Measurements from ENCODE around the gene RFX1. TPM values are rescaled to one million over a fixed set of nuclear protein-coding genes. Genes with fewer than 3 reads are reported as not detected.

Gene RFX1
- total RNA-seq, 1 experiment from 2014 or later: 3.3 TPM

DNA sequence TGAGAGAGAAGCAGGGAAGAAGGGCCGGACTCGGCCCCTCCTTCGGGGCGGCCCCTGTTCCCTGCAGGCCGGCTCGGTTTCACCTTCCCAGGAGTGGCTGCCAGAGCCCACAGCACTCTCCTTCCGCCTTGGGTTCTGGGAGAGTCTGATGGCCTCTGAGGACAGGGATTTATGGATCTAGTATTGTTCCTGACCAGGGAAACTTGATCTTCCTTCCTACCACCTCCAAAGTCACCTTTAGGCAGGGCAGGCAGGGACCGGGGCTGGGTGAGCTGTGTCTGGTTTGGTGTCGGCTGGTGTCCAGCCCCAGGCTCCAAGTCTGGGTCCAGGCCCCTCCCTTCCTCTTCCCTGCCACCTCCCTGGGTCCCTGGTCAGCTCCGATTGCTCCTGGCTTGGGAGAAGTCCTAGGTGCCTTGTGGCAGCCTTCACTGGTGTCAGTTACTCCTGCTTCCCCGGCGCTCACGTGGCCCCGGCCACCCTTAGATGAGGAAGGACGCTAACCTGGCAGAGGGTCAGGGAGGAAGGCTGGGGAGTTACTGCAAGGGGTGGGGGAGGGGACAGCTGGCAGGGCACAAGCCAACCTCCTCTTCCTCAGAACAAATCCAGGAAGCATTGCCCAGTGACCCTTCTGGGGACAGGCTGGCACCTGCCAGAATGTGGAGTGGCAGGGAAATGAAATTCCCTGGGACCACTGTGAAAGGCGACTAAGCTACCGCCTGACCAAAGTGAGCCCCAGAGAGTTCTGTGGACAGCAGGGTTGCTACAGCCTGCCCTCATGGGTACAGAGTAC is 18.8 kb downstream of the RFX1 start:
- peaks cover under 1% of the 10 kb centered on the region for H3K36me3 ChIP-seq
- DNase-seq: no peak
- H3K9me3 ChIP-seq: no peaks in the 10 kb centered on the region
- H3K4me3 ChIP-seq: no peak overlapping the region
- no peaks in the 10 kb centered on the region for H3K27me3 ChIP-seq

DNA sequence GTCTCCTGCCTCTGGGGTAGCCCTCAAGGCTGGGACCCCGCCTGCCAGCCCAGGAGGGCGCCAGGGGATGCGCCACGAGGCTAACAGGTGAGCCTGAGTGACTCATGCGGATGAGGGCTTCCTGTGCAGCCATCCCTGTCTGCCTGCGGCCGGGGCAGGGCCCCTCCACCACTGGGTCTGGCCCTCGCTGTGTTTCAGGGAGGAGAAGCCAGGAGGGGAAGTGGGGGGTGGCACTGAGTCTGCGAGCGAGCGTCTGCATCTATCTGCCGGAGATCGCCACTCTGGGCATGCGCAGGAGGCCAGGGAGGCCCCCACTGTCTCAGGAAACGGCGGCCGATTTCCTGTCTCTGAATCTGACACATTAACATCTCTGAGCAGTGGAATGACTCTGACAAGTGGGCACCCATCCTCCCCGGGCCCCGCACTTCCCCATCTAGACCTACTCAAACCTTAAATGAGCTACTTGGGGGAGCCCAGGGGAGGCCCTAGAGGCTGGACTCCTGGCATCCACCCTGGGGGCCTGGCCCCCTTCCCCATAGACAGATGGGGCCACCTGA is 19.7 kb downstream of the RFX1 start:
- no peaks in the 10 kb centered on the region; the same call in none of the 2 replicates for H3K36me3 ChIP-seq
- H3K27me3 ChIP-seq: no peaks in the 10 kb centered on the region
- DNase-seq: no peak
- H3K9me3 ChIP-seq: no peaks in the 10 kb centered on the region
- no peak overlapping the region for H3K4me3 ChIP-seq

DNA sequence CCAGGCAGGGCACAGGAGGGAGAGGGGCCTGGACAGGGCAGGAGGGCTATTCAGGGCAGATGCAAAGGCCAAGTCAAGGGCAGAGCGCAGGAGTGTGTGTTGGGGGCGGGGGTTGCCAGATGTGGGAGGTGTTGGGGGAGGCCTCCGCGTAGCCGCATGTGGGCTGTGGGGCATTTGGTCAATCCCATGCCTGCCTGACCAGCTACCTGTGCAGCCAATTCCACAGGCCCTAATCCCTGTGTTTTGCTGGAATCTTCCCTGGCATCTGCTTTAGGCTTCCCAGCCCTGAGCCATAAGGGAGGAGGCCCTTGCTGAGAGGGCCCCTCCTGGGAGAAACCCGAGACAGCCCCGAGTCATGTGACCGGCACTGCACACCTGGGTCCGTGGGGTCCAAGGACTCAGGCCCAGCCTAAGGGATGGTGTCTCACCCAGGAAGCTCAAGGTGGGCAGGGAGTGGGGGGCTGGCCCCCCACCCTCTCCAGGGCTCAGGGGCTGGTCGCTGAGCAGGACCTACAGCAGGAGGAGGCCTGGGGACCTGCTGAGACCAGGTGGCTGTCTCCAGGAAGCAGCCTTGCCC is 20.3 kb downstream of the RFX1 start:
- no peak overlapping the region for H3K4me3 ChIP-seq
- no peaks in the 10 kb centered on the region; the same call in none of the 2 replicates for H3K36me3 ChIP-seq
- H3K27me3 ChIP-seq: no peaks in the 10 kb centered on the region
- DNase-seq: no peak
- H3K9me3 ChIP-seq: no peaks in the 10 kb centered on the region

- no peak for DNase-seq
- H3K9me3 ChIP-seq: no peaks in the 10 kb centered on the region
- H3K27me3 ChIP-seq: no peaks in the 10 kb centered on the region
Observed at GRCh38 chr19:13984875-13985741, 21.0 kb downstream of the RFX1 start.

GRCh38 chr19:13984186-13984585 is 21.9 kb downstream of the RFX1 start:
- DNase-seq: no peak
- no peaks in the 10 kb centered on the region; the same call in 1 of the 2 replicates for H3K36me3 ChIP-seq

More at GRCh38 chr19:13984875-13985741, 21.0 kb downstream of the RFX1 start:
- no peak overlapping the region for H3K4me3 ChIP-seq
- H3K36me3 ChIP-seq: no peaks in the 10 kb centered on the region; the same call in 1 of the 2 replicates

DNA sequence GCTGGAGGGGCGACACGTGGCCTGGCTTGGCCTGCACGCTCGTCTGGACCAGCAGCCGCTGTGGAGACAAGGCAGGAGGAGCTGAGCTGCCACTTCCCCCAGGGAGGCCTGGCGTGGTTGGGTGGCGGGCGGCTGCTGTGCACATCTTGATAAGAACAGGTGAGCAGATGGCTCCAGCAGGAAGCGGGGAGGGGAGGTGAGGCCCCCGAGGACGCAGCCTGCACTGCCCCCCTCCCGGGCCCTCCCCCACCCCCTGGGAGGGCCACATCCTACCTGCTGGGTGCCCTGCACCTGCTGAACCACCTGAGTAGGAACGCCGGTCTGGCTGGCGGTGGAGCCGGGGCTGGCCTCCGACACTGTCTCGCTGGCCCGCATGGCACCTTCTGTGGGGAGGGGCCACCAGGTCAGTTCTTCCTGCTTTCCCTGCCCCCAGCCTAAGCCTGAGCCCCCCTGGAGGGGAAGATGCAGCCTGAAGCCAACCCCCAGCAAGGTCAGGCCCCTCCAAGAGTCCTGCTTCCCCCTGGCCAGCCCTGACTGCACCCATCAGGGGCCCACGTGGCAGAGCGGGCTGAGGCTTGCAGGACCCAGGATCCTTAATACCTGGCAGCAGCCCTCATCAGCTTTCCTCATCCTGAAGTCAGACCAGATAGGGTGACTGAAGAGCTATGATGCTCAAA is 22.8 kb downstream of the RFX1 start:
- no peaks in the 10 kb centered on the region; the same call in 1 of the 2 replicates for H3K36me3 ChIP-seq
- H3K27me3 ChIP-seq: no peaks in the 10 kb centered on the region
- no peak overlapping the region for H3K4me3 ChIP-seq
- DNase-seq: no peak
- no peaks in the 10 kb centered on the region for H3K9me3 ChIP-seq

More at GRCh38 chr19:13984186-13984585, 21.9 kb downstream of the RFX1 start:
- Histone ChIP-seq H3K9me3 (no peaks in the 10 kb centered on the region), H3K4me3 (no peak overlapping the region), H3K27me3 (no peaks in the 10 kb centered on the region)

- no peak for DNase-seq
- Histone ChIP-seq H3K27me3 (no peaks in the 10 kb centered on the region), H3K36me3 (no peaks in the 10 kb centered on the region; the same call in 1 of the 2 replicates), H3K9me3 (no peaks in the 10 kb centered on the region), H3K4me3 (no peak overlapping the region)
Observed at GRCh38 chr19:13982773-13983172, 23.3 kb downstream of the RFX1 start.

DNA sequence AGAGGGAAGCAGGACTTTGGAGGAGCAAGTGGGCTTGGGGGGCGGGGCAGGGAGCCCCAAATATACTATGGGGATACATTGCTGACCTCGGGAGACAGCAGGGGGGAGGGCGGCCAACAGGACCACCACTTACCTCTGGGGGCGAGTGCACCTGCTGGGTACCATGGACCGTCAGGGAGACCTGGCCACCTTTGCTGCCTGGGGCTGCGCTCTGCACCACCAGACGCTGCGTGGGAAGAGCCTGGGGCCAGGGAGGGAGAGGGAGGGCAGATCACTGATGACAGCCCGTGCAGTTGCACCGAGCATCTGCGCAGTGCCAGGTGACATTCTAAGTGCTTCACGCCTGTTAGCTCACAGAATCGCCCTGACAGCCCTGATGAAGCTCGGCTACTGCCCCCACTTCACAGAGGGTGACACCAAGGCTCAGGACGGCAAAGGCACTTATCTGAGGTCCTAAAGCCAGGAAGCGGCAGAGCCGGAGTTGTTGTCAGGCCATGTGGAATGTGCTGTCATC is 24.1 kb downstream of the RFX1 start:
- Histone ChIP-seq H3K4me3 (no peak overlapping the region), H3K36me3 (no peaks in the 10 kb centered on the region; the same call in 1 of the 2 replicates), H3K27me3 (no peaks in the 10 kb centered on the region), H3K9me3 (no peaks in the 10 kb centered on the region)
- no peak for DNase-seq

DNA sequence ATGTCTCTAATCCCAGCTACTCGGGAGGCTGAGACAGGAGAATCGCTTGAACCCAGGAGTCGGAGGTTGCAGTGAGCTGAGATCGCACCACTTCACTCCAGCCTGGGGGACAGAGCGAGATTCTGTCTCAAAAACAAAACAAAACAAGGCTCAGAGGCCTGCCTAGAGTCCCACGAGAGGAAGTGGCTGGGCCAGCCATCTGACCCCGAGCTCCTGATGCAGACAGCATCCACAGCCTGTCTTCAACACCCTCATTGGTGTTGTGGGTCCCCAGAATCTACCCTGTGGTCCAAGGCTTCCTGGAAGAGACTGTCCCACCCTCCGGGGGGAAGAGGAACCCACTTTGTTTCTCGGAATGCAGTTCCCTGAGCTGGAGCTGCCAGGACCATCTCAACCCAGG is 24.7 kb downstream of the RFX1 start:
- no peaks in the 10 kb centered on the region for H3K27me3 ChIP-seq
- no peak for DNase-seq
- H3K9me3 ChIP-seq: no peaks in the 10 kb centered on the region
- H3K4me3 ChIP-seq: no peak overlapping the region
- H3K36me3 ChIP-seq: no peaks in the 10 kb centered on the region; the same call in 1 of the 2 replicates

- no peak for DNase-seq
- Histone ChIP-seq H3K4me3 (no peak overlapping the region), H3K9me3 (no peaks in the 10 kb centered on the region)
Observed at GRCh38 chr19:13981021-13981420, 25.1 kb downstream of the RFX1 start.

DNA sequence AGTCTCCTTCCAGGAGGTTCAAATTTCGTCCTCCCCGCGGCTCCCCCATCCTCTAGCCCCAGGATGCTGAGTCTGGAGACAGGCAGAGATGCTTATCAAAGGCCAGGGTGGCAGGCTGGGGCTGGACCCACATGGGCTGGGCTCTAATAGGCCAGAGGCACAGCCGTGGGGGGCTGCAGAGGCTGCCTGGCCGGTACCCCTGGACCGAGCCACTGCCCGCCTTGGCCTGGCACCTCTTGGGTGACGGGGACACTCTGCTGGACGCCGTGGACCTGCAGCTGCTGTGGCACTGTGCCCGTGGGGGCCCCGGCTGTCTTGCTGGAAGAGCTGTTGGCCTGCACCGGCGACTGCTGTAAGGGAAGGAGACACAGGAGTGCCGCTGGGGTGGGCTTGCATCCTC is 25.8 kb downstream of the RFX1 start:
- H3K4me3 ChIP-seq: no peak overlapping the region
- no peaks in the 10 kb centered on the region; the same call in 1 of the 2 replicates for H3K36me3 ChIP-seq
- DNase-seq: no peak
- H3K9me3 ChIP-seq: no peaks in the 10 kb centered on the region
- no peaks in the 10 kb centered on the region for H3K27me3 ChIP-seq

More at GRCh38 chr19:13981021-13981420, 25.1 kb downstream of the RFX1 start:
- Histone ChIP-seq H3K27me3 (no peaks in the 10 kb centered on the region), H3K36me3 (no peaks in the 10 kb centered on the region; the same call in 1 of the 2 replicates)

- H3K4me3 ChIP-seq: no peak overlapping the region
- DNase-seq: no peak
Observed at GRCh38 chr19:13979686-13980085, 26.4 kb downstream of the RFX1 start.

DNA sequence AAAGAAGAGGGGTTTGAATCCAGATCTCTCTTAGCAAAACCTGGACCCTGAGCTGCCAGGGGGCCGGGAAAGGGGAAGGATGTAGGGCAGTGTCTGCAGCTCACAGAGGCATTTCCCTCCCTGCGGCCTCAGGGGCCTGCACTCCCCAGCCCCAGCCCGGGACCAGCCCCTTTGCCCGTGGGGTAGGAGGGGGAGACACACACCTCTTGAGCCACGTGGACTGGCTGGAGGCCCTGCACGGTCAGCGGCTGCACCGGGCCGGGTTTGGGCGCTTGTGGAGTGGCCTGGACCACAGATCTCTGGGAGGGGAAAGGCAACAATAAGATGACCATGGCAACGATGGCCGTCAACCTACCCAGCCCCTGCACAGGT is 26.9 kb downstream of the RFX1 start:
- Histone ChIP-seq H3K36me3 (no peaks in the 10 kb centered on the region; the same call in 1 of the 2 replicates), H3K27me3 (no peaks in the 10 kb centered on the region), H3K9me3 (no peaks in the 10 kb centered on the region), H3K4me3 (no peak overlapping the region)
- no peak for DNase-seq

More at GRCh38 chr19:13979686-13980085, 26.4 kb downstream of the RFX1 start:
- Histone ChIP-seq H3K9me3 (no peaks in the 10 kb centered on the region), H3K36me3 (no peaks in the 10 kb centered on the region; the same call in 1 of the 2 replicates), H3K27me3 (no peaks in the 10 kb centered on the region)

- Histone ChIP-seq H3K4me3 (no peak overlapping the region), H3K9me3 (no peaks in the 10 kb centered on the region), H3K36me3 (peaks cover under 1% of the 10 kb centered on the region; the same call in 1 of the 2 replicates), H3K27me3 (no peaks in the 10 kb centered on the region)
- DNase-seq: no peak
Observed at GRCh38 chr19:13978351-13979243, 27.5 kb downstream of the RFX1 start.

- no peaks in the 10 kb centered on the region for H3K9me3 ChIP-seq
- H3K4me3 ChIP-seq: no peak overlapping the region
- peaks cover 2% of the 10 kb centered on the region; the same call in 1 of the 2 replicates for H3K36me3 ChIP-seq
- no peak for DNase-seq
- no peaks in the 10 kb centered on the region for H3K27me3 ChIP-seq
Observed at GRCh38 chr19:13977803-13978202, 28.3 kb downstream of the RFX1 start.

Measured in MG63 (cell line).